GM12864 (cell line): Measurements from ENCODE around the gene SNRPD3.

ENCODE experiments used
- DNase-seq: peaks from one replicate; pipeline ENCODE4 v3.0.0-alpha.2; 2011; ENCODE audit warnings: low read depth
- H3K4me3 ChIP-seq: 2 replicates; pipeline ENCODE4 v1.5.1; 2011; ENCODE audit warnings: mild to moderate bottlenecking, low read depth, low read length, control low read depth
- CTCF ChIP-seq: IDR thresholded peaks from 2 replicates; pipeline ENCODE4 v1.5.1; 2011; ENCODE audit warnings: low read depth, mild to moderate bottlenecking, moderate library complexity, low read length, control low read depth, inconsistent platforms; ENCODE audit errors: missing control alignments

Gene SNRPD3

GRCh38 chr22:24587251-24587650 is 31.5 kb downstream of the SNRPD3 start:
- DNase-seq = no peak
- H3K4me3 ChIP-seq = no peak overlapping the region
- no peak for TF ChIP-seq CTCF

- TF ChIP-seq CTCF = no peak
- DNase-seq = no peak
- H3K4me3 ChIP-seq = no peak overlapping the region
Observed at GRCh38 chr22:24587948-24588347, 32.1 kb downstream of the SNRPD3 start.

- TF ChIP-seq CTCF = no peak
- no peak overlapping the region for H3K4me3 ChIP-seq
- DNase-seq = no peak
Observed at GRCh38 chr22:24588381-24588756, 32.6 kb downstream of the SNRPD3 start.

DNA sequence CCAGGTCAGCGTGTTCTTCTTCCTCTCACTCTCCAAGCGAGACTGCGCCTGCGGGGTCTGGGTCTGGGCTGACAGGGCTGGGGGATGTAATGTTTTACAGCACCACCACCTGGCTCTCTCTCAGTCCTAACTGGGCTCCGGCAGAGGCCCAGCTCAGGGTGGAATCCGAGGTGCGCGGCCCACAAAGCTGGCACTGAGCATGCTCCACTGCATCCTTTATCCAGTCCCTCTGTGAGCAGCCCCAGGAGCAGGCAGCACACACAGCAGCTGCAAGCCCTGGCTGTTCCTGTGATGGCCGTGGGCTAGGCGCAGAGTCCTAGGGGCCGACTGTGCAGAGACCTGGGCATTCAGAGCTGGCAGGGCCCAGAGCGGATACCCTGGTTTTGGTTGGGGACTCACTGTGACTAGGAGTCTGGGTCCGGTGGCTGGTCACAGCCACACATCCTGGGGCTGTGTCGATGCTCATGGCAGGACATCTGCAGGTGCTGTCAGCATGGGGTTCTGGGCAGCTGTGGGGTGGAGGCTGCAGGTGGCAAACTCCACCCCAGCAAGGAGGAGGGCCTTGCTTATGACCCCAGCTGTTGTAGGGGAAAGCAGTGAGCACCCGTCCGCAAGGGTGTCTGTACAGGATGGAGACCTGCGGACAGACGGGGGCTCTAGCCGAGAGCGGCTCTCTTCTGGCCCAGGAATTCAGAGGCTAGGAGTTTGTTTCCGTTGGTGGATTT is 33.1 kb downstream of the SNRPD3 start:
- no peak overlapping the region for H3K4me3 ChIP-seq
- DNase-seq = no peak
- no peak for TF ChIP-seq CTCF

GRCh38 chr22:24589518-24590030 is 33.8 kb downstream of the SNRPD3 start:
- no peak for TF ChIP-seq CTCF
- DNase-seq = no peak
- no peak overlapping the region for H3K4me3 ChIP-seq

DNA sequence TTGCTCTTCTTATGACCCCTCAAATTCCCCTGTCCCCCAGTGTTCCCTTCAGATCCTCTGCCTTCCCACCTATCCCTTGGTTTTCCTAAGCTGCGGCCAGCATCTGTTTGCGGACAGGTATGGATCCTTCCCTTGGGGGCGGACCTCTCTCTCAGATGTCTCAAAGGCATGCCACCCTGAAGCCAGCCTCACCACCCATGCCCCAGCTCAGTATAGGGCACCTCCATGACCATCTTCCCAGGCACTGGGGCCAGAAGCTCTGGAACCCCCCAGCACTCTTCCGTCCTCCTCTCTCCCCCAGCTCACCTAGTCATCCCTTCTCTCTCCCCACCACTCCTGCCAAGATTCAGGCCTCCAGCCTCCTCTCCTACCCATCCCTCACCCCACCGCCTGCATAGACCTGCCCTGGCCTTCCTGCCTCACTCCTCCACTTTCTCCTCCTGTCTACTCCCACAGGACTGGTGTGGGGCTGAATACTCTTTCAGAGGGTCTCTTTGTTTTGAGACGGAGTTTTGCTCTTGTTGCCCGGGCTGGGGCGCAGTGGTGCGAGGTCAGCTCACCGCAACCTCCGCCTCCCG is 34.9 kb downstream of the SNRPD3 start:
- DNase-seq = no peak
- H3K4me3 ChIP-seq = no peak overlapping the region
- no peak for TF ChIP-seq CTCF
